Fibroblast of skin of left biceps (primary cell): ENCODE results near the gene CALCOCO2.
A peak's percentile ranks its signal among the peaks of the same experiment; 100 is the strongest.
"Not testable (repeated sequence)": the region's sequence is repeated elsewhere in the genome, so short reads cannot be mapped to it uniquely, and the experiment has no call there.

Experiments used
- DNase-seq, 2 experiments: peaks; one replicate each; pipeline ENCODE4 v3.0.0-alpha.2; 2013; ENCODE audit warnings: low read depth in 2 of 2

The CALCOCO2 gene, protein sequence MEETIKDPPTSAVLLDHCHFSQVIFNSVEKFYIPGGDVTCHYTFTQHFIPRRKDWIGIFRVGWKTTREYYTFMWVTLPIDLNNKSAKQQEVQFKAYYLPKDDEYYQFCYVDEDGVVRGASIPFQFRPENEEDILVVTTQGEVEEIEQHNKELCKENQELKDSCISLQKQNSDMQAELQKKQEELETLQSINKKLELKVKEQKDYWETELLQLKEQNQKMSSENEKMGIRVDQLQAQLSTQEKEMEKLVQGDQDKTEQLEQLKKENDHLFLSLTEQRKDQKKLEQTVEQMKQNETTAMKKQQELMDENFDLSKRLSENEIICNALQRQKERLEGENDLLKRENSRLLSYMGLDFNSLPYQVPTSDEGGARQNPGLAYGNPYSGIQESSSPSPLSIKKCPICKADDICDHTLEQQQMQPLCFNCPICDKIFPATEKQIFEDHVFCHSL

DNA sequence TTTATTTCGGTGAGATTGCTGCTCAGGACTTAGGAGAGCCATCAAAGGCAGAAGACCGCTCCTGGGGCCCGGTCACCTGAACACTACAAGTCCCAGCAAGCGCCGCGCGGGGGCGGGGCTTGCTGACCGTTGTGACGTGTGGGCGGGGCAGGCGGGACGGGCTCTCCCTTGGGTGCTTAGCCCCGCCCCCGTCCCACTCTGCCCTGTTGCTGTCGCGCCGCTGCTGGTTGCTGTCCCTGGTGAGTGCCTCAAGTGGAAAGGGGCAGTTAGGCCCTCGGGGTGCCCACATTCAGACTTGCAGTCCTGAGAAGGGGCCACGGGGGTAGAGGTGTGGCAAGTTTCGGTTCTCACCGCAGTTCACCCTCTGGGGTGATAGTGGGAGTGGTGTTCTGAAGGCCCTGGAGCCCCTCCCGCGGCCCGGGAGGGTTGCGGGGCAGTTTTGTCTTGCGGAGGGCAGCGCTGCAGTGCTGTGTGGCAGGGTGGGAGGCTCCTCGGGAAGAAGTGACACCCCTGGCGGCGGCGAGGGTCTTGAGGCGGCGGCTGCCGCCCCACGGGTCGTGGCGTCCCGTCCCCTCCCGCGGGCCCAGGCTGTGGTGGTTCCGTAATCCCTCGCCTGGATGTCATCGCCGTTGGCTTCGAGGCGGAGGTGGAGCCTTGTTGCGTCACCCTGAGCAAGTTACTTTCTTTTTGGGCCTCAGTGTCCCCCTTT, at the start of gene CALCOCO2:
Gene CALCOCO2 (plus strand): TSS at position 196 of the 709 bp plus-strand sequence. CDS start 10,673 bp downstream, outside the sequence.
- peak; percentile 60 to 65 for DNase-seq

DNA sequence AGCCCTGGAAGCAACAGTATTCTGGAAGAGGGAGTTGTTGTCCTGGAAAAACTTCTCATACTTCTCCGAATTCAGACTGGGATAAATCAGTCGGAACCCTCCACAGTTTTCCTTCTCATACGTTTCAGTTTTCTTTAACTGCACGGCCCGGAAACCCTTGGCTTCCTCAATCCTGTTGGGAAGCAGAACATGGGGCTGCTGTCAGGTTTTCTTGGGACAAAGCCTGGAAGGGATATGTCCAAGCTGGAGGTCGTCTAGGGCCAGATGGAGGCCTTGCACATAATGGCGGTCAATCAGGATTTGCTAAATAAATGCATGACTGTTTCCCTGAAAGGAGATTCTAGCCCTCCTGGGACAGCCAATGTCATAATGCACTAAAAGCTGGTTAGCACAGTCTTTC, 43.0 kb upstream of the CALCOCO2 start:
- no peak for DNase-seq

DNA sequence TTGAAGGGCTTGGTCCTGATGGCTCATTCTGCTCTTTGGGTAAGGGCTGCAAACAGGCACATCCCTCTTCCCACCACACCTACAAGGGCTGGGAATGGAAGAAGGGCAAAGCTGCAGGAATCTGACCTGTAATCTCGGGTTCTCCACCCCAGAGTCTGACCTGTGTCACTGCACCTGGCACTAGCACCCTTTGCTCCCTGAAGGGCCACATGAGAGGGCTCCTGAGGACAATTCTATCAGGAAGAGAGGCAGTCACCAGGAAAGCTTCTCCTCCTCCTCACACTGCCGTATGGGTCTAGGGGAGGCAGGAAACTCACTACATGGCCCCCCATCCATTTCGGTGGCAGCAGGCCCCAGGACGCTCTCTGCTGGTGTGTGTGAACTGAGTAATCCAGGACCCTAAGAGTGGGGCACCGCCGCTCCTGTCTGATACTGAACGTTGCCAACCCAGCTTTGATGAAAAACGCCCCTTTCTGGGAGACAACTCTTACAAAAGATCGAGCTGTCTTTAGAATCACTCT, 40.2 kb upstream of the CALCOCO2 start:
- no peak for DNase-seq

DNA sequence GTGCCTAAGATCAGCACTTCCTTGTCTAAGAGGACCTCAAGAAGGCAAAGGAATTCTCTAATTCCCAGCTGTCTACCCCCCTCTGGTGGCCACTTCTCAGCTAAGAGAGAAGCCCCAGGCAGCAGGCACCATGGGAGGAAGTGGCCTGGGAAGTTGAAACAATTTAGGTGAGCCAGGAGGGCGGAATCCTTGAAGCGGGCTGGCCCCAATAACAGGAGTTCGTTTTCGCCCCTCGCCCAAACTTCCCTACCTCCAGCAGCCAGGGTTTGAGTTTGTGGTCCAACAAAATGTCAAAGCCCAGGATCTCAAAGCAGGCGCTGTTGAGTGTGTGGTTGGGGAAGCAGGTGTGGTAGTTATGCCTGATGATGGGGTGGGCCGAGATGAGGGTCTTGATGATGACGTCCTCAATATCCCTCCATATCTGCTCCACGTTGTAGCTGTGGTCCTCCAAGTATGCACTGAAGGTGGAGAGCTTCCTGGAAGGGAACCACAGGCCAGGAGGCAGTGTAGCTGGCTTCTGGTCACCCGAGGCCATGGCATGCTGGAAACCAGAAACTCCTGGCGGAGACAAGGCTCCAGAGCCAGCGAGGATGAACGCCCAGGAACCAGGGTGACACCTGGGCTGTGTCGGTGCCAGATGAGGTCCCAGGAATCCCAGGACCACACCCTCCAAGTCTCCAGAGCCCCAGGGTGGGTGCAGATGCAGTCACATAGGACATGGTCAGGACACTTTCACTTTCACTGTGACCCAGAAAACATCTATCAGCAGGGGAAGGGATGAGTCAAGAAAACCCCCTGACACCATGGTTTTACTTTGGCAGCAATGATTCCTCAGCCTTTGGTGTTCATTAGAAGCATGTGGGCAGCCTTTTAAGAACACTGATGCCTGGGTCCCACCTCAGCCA, 39.5 kb upstream of the CALCOCO2 start:
- peak; percentile 45 to 51 for DNase-seq

DNA sequence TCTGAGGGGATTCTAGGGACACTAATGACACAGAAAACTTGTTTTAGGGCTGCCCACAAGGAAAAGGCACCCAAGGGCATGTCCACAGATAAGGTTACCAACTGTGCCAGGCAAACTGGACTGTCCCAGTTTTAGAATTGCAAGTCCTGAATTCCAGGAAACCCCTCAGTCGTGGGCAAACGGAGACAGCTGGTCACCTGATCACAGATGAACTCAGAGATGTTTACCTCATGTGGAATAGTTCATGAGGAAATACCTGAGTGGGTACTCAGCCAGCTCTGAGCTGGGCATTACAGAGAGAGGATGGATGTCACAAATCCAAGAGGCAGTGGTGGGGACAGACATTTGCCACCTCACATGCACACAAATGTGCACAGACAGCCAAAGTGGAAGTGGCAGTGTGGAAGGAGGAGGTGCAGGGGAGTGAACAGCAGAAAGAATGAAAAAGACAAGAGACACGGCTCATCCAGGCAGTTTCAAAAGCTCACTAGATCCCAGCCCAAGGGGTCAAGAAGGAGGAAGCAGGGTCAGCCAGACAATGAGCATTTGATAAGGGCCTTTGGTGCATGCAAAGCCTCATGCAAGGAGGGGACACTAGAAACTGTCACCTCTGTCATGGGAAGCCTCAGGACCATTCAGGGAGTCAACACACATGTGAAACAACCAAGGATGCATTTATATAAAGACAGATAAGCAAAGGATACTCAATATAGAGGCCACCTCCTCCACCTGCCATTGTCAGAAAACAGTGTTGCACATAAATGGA, 38.6 kb upstream of the CALCOCO2 start:
- no peak for DNase-seq

DNA sequence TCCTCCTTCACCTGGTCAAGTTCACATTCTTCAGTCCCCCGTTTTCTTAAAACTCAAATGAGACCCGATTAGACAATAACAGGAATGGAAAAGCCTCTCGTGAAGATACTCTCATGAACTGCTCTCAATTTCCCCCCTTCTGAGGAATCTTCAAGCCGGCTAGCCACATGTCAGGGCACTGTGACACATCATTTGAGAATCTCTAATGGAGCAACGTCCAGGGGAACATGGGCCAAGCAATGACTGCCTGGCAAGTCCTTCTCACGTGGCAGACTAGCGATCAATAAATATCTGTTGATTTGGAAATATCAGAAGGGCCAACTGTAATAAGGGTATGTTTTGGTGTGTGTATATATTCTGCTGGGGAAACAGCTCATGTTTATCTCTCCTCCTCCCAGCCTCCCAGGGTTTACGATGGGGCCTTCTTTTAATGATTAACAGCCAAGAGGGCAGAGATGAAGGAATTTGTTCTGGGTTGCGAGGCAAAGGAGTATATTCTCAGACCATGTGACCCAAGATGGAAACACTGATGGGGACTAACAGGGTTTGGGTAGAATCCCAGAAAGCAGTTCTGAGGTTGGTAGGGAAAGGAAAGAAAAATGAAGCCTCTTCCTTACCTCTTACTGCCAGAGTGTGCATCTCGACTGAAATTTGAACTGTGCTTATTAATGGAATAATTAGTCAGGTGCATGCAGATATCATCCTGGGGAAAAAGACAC, 35.2 kb upstream of the CALCOCO2 start:
- peak; percentile 33 to 35 for DNase-seq

DNA sequence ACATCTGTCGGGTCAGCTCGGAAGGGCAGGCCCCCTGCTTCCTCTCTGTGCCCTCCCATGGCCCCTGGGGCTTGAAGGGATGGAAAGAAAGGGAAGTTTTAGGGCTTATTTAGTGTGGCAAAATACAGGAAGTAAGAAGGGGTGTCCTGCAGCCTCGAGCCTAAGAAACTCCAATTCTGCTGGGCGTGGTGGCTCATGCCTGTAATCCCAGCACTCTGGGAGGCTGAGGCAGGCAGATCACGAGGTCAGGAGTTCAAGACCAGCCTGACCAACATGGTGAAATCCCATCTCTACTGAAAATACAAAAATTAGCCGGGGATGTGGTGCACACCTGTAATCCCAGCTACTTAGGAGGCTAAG, 34.7 kb upstream of the CALCOCO2 start:
- not testable (repeated sequence) for DNase-seq

DNA sequence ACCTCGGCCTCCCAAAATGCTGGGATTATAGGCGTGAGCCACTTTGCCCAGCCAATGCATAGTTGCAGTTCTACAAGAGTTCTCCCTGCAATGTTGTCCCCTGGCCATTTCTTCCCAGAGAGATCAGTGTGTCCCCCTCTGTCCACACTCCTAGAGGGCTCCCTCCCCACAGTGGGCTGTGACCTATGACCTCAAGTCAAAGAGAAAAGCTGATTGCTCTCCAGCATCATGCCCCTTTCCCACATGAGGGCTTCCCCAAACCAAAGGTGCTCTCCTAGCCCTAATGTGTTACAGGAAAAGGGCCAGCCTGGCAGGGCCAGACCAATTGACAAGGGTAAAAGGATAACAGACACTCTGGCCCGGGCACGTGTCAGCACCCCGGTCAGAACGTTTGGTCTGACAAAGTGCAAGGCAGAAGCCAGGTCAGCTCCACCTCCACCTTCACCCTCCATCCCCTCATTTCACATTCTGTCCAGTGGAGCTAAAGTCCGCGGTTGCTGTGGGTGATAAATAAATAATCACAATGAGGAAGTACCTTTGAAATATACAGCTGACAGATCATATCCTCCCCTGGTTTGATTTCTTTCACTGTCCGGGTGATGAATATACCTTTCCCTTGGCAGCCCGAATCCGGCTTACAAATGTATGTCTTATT, 31.6 kb upstream of the CALCOCO2 start:
- no peak for DNase-seq

DNA sequence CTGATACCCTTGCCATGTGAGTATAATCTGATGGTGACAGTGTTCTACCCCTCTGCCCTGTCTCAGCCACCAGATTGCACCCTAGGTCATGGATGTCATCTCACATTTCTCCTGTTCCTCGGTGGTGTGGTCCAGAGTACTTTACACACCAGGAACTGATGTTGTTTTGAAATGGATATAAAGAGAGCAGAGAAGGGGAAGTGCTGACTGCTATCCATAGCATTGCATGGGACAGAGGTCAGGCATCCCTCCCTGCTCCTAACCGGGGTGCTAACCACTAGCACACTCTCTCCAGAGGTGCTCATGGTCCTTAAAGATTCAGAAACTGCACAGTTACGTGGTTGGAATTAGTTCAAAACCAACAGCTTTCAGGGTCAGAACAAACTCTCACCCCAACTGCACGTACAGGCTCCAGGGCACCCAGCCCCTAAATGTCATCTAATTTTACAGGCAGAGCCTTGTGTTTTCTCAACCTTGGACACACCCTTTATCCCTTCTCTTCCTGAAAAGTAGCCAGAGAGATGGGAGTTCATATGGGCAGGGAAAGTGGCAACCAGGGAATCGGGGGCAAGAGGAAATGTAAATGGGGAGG, 30.1 kb upstream of the CALCOCO2 start:
- no peak for DNase-seq

DNA sequence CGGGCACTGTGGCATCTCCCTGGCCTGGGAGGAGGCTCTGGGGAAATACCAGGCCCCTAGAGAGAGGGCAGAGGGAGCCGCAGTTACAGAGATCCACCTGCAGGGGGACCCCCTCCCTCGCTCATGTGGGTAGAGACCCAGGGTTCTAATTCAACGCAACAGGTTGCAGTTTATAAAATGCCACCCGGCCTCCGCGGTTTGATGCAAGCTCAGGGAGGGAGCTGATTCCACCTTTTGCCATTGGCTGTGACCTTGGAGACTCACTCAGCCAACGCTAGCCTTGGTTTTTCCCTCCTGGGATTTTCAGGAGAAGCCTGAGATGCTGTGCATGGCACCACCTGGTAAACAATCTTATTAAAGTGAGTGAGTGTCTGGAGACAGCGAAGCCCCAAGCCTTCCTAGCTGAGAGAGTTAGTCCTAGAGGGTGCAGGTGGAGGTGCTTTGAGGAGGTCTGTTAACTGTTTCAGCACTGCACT, 25.9 kb upstream of the CALCOCO2 start:
- DNase-seq = no peak

DNA sequence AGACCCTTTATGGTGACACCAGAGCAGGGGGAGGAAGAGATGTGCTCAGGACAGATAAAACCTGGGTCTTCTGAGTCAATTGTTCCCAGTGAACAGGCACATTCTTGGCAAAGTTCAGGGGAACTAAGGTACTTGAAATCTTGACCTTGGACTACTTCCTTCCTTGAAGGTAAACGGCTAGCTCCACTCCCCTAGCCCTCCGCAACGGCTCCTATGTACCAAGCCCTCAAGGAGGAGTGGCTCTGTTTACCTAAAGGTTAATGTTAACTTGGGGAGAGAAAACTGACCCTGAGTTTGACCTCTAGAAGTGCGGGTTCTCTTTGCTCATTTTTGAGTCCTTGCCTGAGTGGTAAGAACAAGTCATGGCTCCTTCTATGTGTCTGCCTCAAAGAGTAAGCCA, 21.7 kb upstream of the CALCOCO2 start:
- no peak for DNase-seq

DNA sequence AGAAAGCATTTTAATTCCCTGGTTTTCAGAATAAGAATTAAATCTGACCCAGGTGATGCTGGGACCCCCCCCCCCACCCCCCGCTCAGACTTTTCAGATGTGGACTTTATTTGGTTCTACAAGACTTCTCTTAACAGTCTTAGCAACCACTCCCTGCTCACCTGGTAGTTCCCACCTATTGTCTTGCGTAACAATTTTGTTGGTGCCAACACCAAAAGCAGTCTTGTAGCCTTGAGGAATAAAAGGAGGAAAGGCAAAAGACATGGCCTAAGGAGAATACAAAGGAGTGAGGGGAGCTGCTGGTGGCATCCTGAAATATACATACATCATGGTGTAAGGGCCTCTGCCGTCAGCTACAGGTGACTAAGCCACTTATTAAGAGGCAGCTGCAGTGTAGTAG, 18.8 kb upstream of the CALCOCO2 start:
- DNase-seq = no peak

DNA sequence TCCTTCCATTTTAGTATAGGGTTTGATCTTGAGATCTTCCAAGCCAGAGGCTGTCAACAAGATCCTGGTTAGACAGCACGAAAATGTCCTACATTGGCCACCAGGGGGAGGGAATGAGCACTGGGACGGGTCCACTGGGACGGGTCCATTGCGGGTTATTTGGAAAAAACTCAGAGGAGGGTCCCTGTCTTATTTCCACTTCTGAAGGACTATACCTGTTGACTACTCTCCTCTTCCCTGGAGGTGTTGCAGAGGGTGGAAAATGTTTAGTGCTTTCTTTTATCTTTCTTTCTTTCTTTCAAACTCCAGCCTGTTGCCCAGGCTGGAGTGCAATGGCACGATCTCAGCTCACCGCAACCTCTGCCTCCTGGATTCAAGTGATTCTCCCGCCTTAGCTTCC, 16.3 kb upstream of the CALCOCO2 start:
- no peak for DNase-seq

DNA sequence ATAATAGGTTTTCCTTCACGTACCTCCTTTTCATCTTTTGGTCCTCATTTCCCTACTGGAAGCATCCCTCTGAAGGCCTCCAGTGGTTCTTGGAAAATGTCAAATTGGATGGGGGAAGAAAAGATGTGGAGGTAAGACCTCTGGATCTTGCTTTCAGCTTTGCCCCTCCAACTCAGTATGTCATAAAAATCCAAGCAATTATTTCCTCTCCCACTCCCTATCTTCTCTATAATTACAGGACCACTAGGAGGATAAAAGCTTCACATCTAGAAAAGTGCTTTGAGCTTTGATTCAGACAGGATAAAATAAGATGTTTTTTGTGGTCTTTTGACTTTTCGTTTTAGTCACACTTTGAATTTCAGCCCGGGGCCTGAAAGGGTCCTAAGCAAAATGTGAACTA, 15.5 kb upstream of the CALCOCO2 start:
- DNase-seq = no peak

DNA sequence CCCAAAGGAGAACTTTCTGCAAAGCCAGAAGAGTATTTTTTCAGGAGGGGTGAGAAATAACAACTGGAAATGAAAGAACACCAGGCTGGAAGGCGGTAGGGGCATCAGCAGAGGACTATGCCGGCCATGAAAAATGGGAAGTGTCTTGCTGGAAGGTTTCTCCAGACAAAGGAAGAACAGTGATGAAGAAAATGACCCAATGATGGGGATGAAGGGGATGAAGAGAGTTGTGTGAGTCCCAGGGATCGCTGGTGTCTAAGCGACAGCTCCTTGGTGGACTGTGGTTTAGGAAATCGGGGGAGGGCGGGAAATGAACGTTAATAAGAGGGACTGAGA, 14.4 kb upstream of the CALCOCO2 start:
- no peak for DNase-seq

DNA sequence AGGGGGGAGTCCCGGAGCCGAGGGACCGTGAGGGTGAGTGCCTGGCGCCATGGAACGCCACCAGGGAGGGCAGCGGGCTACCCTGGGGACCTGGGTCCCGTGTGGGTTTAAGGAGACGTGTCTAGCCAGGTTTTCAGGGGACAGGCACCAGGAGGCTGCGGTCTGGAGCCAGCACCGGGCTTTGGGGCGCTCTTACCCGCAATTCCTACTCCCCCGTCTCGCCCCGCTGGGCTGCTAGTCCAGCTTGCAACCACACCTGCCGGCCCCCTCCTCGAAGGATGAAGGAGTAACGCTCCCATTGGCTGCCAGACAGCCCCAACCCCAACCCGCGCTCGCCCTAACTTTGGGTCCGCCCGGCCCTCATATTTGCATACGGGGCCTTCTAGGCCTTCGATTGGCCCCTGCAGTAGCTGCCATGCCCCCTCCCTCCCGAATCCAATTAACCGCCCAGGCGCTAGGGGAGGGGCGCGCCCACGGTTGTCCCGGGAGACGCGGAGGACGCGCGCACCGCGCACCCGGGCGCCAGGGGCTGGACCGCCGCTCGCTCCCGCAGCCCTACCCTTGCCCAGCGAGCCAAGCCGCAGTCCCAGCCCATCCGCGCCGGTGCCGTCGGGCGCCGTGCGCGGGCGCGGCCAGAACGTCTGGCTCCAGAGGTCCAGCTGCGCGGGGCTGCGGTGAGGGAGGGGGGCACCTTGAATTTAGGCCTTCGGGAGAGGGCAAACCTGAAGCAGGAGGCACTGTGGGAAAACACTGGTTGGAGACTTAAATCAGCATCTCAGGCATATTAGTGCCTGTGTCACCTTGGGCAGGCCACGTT, 13.9 kb upstream of the CALCOCO2 start, which contains the start of gene TTLL6:
Gene TTLL6 (minus strand): TSS at position 456 of the 817 bp plus-strand sequence. CDS start 157 bp downstream, at position 299.
- DNase-seq = no peak

DNA sequence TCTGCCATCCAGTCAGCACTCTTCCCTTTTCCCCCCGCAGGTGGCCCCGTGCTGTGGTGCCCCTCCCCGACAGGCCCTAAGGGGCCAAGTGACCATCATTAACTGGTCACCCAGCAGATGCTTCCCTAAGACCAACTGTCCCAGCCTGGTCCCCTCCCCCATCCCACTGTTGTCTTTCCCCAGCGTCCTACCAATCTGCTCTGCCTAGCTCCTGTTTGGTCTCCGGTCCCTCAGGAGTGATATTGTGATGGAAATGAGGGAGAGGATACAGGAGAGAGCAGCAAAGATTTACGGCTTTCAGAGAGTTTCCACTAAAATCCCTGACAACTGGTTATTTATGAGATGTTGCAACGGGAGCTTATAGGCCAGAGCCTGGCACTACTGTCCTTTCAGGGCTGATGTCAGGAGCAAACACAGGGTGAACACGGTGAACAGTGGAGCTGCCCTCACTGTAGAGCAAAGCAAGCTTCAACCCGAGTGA, 12.4 kb upstream of the CALCOCO2 start:
- no peak for DNase-seq

DNA sequence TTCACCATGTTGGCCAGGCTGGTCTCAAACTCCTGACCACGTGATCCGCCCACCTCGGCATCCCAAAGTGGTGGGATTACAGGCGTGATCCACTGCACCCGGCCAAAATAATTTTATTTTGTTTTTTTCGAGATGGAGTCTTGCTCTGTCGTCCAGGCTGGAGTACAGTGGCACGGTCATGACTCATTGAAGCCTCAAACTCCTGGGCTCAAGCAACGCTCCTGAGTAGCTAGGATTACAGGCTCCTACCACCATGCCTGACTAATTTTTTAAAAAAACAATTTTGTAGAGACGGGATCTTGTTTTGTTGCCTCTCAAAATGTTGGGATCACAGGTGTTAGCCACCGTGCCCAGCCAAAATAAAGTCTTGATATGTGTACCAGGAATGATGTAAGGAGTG, 11.4 kb upstream of the CALCOCO2 start:
- DNase-seq = no peak
